Endothelial cell of umbilical vein (primary cell): ENCODE results near the gene LCN2. TPM values are rescaled to one million over a fixed set of nuclear protein-coding genes. Genes with fewer than 3 reads are reported as not detected.

Experiments
- BruUV-seq: library from RNA; stranded (reverse); fragments of 400-500 nt; replicated peaks from 2 replicates; lab custom pipeline; 2021; lab: Mats Ljungman, UMichigan
- CTCF ChIA-PET: fragments of 300-600, 350-600 bp; sonication (Branson Sonifier 250); formaldehyde crosslinking; loops from one replicate; lab custom pipeline; 2021; ENCODE audit warnings: antibody characterized with exemption, inconsistent platforms; lab: Charles Lee
- POLR2A ChIA-PET: fragments of 300-600, 350-600 bp; sonication (Branson Sonifier 250); formaldehyde crosslinking; loops from one replicate; lab custom pipeline; 2021; ENCODE audit warnings: antibody characterized with exemption, inconsistent platforms; lab: Charles Lee
- DNase-seq: peaks from one replicate; pipeline ENCODE4 v3.0.0-alpha.2; 2011; ENCODE audit warnings: low read depth, low spot score
- FAIRE-seq: peaks from 2 replicates; lab custom pipeline; 2011; peaks lifted over from hg19 to GRCh38; lab: Jason Lieb, UNC
- H2AFZ ChIP-seq: 2 replicates; pipeline ENCODE4 v1.6.0; 2012; ENCODE audit warnings: low read depth, low read length, control low read depth, inconsistent platforms
- H3K27ac ChIP-seq: 2 replicates; pipeline ENCODE4 v1.5.1; 2011; ENCODE audit warnings: low read depth, mild to moderate bottlenecking, control low read depth, low read length, moderate library complexity; ENCODE audit not compliant: insufficient read depth
- H3K27me3 ChIP-seq, 2 experiments: 2 replicates each; pipeline versions ENCODE4 v1.6.0 to v1.6.1; 2011; ENCODE audit warnings: low read length in 2 of 2, mixed read lengths in 1 of 2; ENCODE audit not compliant: control insufficient read depth in 2 of 2, insufficient read depth in 2 of 2
- H3K36me3 ChIP-seq, 2 experiments: 2 replicates in 1 of 2; 3 replicates in 1 of 2; pipeline ENCODE4 v1.5.1; 2011; ENCODE audit warnings: low read length in 2 of 2, mild to moderate bottlenecking in 1 of 2, moderate library complexity in 1 of 2; ENCODE audit not compliant: control insufficient read depth in 2 of 2, insufficient read depth in 2 of 2; ENCODE audit errors: extremely low read depth in 1 of 2
- H3K4me1 ChIP-seq: 3 replicates; pipeline ENCODE4 v1.5.1; 2011; ENCODE audit warnings: mild to moderate bottlenecking, low read length; ENCODE audit not compliant: control insufficient read depth, insufficient read depth; ENCODE audit errors: extremely low read depth
- H3K4me2 ChIP-seq: 2 replicates; pipeline ENCODE4 v1.6.1; 2011; ENCODE audit warnings: low read length, control low read depth, mixed read lengths; ENCODE audit not compliant: insufficient read depth
- H3K4me3 ChIP-seq, 3 experiments: fragments of 200-600 bp in 1 of 3; sonication (generic), shearing (Covaris generic) in 1 of 3; replicated peaks in 1 of 3; 2 replicates each; pipeline ENCODE4 v1.5.1; 2011 to 2016; ENCODE audit warnings: control low read depth in 3 of 3, low read length in 3 of 3, mild to moderate bottlenecking in 2 of 3, inconsistent platforms in 1 of 3, low read depth in 1 of 3, moderate library complexity in 1 of 3; ENCODE audit not compliant: insufficient read depth in 1 of 3
- H3K79me2 ChIP-seq: 2 replicates; pipeline ENCODE4 v1.6.0; 2012; ENCODE audit warnings: low read length, inconsistent platforms; ENCODE audit not compliant: control insufficient read depth, insufficient read depth
- H3K9ac ChIP-seq: replicated peaks from 2 replicates; pipeline ENCODE3; 2011; ENCODE audit warnings: low read length, control low read depth; ENCODE audit not compliant: insufficient read depth; ENCODE audit errors: extremely low read depth
- H3K9me1 ChIP-seq: replicated peaks from 3 replicates; pipeline ENCODE4 v1.6.0; 2011; ENCODE audit warnings: mild to moderate bottlenecking, low read length; ENCODE audit not compliant: control insufficient read depth, insufficient read depth; ENCODE audit errors: extremely low read depth
- H3K9me3 ChIP-seq: replicated peaks from 2 replicates; pipeline ENCODE4 v1.5.1; 2012; ENCODE audit warnings: low read length, inconsistent platforms; ENCODE audit not compliant: control insufficient read depth, insufficient read depth
- H4K20me1 ChIP-seq: replicated peaks from 2 replicates; pipeline ENCODE3; 2011; ENCODE audit warnings: mild to moderate bottlenecking, low read length; ENCODE audit not compliant: control insufficient read depth, insufficient read depth; ENCODE audit errors: extremely low read depth
- EZH2 ChIP-seq: IDR thresholded peaks from 2 replicates; pipeline ENCODE4 v1.6.1; 2012; ENCODE audit warnings: borderline replicate concordance, low read depth, mild to moderate bottlenecking, moderate library complexity, low read length, inconsistent platforms; ENCODE audit not compliant: severe bottlenecking
- FOS ChIP-seq: IDR thresholded peaks from 2 replicates; pipeline ENCODE4 v1.6.1; 2011; ENCODE audit warnings: mild to moderate bottlenecking, low read length, moderate library complexity, borderline replicate concordance; ENCODE audit not compliant: insufficient read depth
- GATA2 ChIP-seq: IDR thresholded peaks from 2 replicates; pipeline ENCODE4 v1.7.0; 2011; ENCODE audit warnings: low read depth, mild to moderate bottlenecking, moderate library complexity, mixed read lengths, low read length; ENCODE audit not compliant: insufficient read length, insufficient read depth
- JUN ChIP-seq: IDR thresholded peaks from 2 replicates; pipeline ENCODE4 v1.6.1; 2011; ENCODE audit warnings: borderline replicate concordance, low read depth; ENCODE audit not compliant: insufficient read length, insufficient read depth
- MYC ChIP-seq: IDR thresholded peaks from one replicate; pipeline ENCODE4 v1.6.1; 2011; ENCODE audit warnings: mild to moderate bottlenecking, low read depth, low read length
- POLR2A ChIP-seq: IDR thresholded peaks from 2 replicates; pipeline ENCODE4 v1.6.1; 2012; ENCODE audit warnings: low read depth, mild to moderate bottlenecking, control low read depth, low read length
- POLR2AphosphoS5 ChIP-seq: IDR thresholded peaks from 2 replicates; pipeline ENCODE4 v1.6.1; 2012; ENCODE audit warnings: low read depth, mild to moderate bottlenecking, control low read depth, low read length, moderate library complexity; ENCODE audit not compliant: insufficient read depth
- dilution Hi-C: fragments of 300-500 bp; cut with MboI; formaldehyde crosslinking; loops from one replicate; pipeline ENCODE4 v1.15.0; 2019; ENCODE audit warnings: low sequenced_read_pairs; ENCODE audit not compliant: extremely low pct_ligation_motif_present
- intact Hi-C: fragments of 100-400 bp; cut with micrococcal nuclease; formaldehyde crosslinking; loops from one replicate; pipeline ENCODE4 v1.10.0; 2022
- polyA plus RNA-seq, 4 experiments: library from polyadenylated mRNA; depleted of rRNA in 3 of 4; stranded (reverse) in 3 of 4; unstranded in 1 of 4; fragments of >200 nt; gene quantifications; 2 replicates each; pipeline versions ENCODE4 v1.2.1 to v1.2.3, GENCODE V29; 2011 to 2012; ENCODE audit warnings: missing spikeins in 1 of 4
- total RNA-seq: library from RNA; stranded (reverse); gene quantifications from 2 replicates; pipeline ENCODE4 v1.2.3, GENCODE V29; 2021
- TF ChIP-seq, protein P1 (sequence below), 2 donors: IDR thresholded peaks; 1 replicate in 1 of 2; 2 replicates in 1 of 2; pipeline ENCODE4 v1.5.1; 2011; ENCODE audit warnings: low read length in 2 of 2, mild to moderate bottlenecking in 2 of 2, moderate library complexity in 2 of 2, control low read depth in 1 of 2, inconsistent platforms in 1 of 2, low read depth in 1 of 2; ENCODE audit not compliant: insufficient read depth in 1 of 2; ENCODE audit errors: extremely low read depth in 1 of 2
- TF ChIP-seq, protein P2 (sequence below): IDR thresholded peaks from 2 replicates; pipeline ENCODE4 v1.6.1; 2011; ENCODE audit not compliant: insufficient read depth, insufficient read length

LCN2 gene
- total and polyA plus RNA-seq, 2 donors (not counting 3 experiments of a cell fraction or from before 2014, with no cell fraction given), result not detected

DNA sequence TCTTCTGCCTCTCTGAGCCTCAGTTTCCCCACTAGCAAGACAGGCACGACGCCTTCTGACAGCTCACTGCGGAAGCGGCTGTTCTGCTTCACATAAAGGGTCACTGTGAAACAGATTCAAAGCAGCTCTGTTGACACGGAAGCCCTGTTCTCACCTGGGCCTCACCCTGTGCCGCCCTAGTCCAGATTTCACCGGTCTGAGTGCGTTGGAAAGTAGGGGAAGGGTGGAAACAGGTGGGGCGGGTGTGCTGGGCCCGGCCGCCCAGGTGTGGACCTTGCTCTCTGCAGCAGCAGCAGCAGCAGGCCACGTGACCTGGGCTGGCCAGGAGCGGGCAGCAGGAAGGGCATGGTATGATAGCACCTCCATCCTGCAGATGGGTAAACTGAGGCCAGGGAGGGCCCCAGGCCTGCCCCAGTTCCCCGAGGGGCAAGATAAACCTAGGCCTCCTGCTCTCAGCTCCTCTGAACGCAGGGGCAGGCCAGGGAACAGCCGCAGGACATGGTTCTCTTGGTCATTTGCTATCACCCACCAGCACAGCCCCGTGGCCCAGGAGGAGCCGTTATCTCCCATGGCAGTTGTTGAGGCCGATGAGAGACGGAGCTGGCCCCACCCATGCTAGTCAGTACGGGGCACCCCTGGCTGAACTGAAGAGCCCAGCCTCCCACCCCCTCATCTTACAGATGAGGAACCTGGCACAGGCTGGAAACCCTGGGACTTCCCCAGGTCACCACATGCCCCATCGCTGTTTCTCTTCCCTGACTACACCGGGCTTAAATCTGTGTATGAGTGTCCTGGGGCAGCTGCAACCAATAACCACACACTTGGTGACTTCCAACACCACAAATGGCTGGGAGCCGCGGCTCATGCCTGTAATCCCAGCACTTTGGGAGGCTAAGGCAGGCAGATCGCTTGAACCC, 33.8 kb upstream of the LCN2 start:
- H3K4me3 ChIP-seq, result no peak overlapping the region
- no peak overlapping the region for H3K9ac ChIP-seq
- no peak overlapping the region for H3K27ac ChIP-seq
- intact Hi-C loops, result loop anchor here (2.0 kb wide), 1 partner anchor 81 kb away; no protein-coding TSS in a partner anchor
- dilution Hi-C loops, result no loop called here
- FAIRE-seq, result no peak
- H3K9me3 ChIP-seq, result no peaks in the 10 kb centered on the region
- no peaks in the 10 kb centered on the region for H4K20me1 ChIP-seq
- H3K4me2 ChIP-seq, result no peak overlapping the region
- DNase-seq, result no peak
- no TSS peak for BruUV-seq
- no peak overlapping the region for H2AFZ ChIP-seq
- no peaks in the 10 kb centered on the region for H3K27me3 ChIP-seq
- H3K9me1 ChIP-seq, result no peaks in the 10 kb centered on the region
- no peaks in the 10 kb centered on the region for H3K4me1 ChIP-seq
- POLR2A ChIA-PET, result no interaction called here
- H3K79me2 ChIP-seq, result no peaks in the 10 kb centered on the region
- TF ChIP-seq POLR2AphosphoS5 (no peak), POLR2A (no peak), FOS (no peak), JUN (no peak), GATA2 (no peak), MYC (no peak), EZH2 (no peak)
- TF ChIP-seq, protein P1, sequence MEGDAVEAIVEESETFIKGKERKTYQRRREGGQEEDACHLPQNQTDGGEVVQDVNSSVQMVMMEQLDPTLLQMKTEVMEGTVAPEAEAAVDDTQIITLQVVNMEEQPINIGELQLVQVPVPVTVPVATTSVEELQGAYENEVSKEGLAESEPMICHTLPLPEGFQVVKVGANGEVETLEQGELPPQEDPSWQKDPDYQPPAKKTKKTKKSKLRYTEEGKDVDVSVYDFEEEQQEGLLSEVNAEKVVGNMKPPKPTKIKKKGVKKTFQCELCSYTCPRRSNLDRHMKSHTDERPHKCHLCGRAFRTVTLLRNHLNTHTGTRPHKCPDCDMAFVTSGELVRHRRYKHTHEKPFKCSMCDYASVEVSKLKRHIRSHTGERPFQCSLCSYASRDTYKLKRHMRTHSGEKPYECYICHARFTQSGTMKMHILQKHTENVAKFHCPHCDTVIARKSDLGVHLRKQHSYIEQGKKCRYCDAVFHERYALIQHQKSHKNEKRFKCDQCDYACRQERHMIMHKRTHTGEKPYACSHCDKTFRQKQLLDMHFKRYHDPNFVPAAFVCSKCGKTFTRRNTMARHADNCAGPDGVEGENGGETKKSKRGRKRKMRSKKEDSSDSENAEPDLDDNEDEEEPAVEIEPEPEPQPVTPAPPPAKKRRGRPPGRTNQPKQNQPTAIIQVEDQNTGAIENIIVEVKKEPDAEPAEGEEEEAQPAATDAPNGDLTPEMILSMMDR (IDR thresholded peaks at IDR 0.05; ENCODE audit: extremely low read depth in 1 of 2, insufficient read depth in 1 of 2, low read depth in 1 of 2, low read length in 2 of 2), result no peak
- TF ChIP-seq, protein P2, sequence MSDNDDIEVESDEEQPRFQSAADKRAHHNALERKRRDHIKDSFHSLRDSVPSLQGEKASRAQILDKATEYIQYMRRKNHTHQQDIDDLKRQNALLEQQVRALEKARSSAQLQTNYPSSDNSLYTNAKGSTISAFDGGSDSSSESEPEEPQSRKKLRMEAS, result no peak
- CTCF ChIA-PET, result interaction anchor here (0.8 to 3.7 kb wide), 4 partner anchors 10 to 172 kb away, joined by 3 to 55 read pairs (median 22); partner anchors contain the start of gene PTGES2
- H3K36me3 ChIP-seq, result peaks cover 0 to 3% of the 10 kb centered on the region in 2 experiments
